CD4-positive, alpha-beta T cell treated with Interleukin-1 beta for 1 hour (primary cell): ENCODE data around the gene SLC45A1.

Experiments
- DNase-seq, 2 donors: peaks; one replicate each; pipeline ENCODE4 v3.0.0-alpha.2; 2020 to 2022

Gene SLC45A1

DNA sequence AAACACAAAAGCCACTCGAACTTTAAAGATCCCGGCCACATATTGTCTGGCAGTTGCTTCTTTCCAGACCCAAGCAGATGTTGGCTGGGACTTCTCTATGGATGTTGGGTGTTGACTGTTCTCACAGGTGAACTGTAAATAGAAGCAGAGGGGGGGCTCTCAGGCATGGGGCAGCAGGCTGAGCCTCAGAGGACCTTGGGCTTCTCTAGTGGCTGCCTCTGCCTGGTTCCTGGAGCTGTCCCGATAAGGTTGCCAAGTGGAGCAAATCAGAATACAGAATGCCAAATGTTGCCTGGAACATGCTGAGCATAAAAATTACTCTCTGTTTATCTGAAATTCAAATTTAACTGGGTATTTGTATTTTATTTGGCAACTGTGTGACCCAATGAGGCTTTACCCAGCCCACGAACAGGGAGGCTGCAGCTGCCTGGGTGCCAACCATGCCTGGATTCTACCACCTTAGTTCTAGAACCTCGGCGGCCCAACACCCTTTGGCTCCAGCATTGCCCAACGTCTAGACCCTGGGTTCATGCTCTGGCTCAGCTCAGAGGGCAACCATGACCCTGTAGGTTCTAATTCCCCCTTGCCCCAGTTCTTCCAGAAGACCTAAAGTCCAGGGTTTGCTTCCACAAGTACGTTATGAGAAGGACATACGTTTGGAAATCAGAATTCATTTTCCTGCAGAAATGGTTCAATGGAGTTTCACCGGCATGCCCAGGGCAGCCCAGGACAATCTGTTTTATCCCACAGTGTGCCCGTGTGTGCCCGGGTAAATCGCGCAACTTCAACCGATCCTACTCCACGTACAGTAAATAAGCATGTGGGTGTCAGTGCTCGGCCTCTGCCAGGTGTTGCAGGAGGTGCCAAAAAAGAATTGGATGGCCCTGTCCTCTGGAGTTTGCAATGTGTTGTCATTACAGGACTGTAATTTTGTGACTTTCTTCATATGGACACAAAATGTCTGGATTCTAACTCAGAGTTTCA lies 5.4 kb upstream of the SLC45A1 start:
- no peak for DNase-seq

DNA sequence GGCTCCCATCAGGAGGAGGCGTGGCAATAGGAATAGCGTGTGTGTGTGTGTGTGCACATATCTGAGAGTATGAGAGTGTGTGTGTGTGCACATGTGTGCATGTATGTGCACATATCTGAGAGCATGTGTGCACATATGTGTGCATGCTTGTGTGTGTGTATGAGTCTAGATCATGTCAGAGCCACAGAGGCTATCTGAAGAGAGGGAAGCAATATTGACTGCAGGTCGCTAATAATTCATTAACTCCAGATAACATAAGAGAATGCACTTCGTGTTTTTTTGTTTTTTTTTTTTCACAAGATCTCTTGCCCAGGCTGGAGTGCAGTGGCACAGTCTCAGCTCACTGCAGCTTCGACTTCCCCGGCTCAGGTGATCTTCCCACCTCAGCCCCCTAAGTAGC lies 4.7 kb upstream of the SLC45A1 start:
- DNase-seq: no peak

DNA sequence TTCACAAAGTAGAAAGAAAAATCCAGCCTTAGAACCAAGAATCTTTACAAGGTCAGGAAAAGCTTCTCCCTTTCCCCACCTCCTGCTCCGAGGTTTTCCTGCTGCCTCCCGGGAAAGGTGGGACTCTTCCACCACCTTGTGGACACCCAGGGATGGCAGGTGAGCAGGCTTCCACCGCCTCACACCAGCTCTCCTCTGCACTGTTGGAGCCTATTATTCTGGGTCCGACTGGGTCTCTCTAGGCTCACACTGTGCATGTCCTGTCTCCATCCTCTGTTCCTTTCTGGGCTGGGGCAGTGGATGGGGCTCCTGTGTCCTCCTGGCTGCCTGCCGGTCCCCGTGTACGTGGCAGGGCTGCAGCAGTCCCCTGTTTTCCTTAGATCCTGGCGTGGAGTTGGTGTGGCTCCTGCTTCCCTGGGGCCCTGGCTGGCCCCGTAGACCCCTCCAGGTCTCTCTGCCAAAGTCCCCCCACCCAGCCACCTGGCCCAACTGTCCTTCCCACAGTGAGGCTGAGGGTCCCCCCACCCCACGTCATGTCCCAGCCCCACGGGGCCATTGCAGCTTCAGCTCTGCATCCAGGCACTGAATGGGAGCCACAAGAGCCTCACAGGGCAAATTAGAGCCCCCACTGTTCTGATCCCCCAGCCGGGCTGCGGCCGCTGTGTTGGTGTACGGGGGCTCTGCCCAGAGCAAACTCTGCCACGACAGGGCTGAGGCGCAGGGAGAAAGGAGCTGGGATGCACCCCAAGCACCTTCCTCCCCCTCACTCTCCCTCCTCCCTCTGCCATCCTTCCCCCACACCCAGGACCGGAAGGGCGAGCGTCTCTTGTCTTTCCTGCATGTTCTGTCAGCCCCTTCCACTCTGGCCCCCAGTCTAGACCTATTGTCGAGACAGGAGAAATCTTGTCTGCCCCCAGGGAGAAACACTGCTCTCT lies 3.3 kb upstream of the SLC45A1 start:
- peak; percentile 38 to 58 for DNase-seq

DNA sequence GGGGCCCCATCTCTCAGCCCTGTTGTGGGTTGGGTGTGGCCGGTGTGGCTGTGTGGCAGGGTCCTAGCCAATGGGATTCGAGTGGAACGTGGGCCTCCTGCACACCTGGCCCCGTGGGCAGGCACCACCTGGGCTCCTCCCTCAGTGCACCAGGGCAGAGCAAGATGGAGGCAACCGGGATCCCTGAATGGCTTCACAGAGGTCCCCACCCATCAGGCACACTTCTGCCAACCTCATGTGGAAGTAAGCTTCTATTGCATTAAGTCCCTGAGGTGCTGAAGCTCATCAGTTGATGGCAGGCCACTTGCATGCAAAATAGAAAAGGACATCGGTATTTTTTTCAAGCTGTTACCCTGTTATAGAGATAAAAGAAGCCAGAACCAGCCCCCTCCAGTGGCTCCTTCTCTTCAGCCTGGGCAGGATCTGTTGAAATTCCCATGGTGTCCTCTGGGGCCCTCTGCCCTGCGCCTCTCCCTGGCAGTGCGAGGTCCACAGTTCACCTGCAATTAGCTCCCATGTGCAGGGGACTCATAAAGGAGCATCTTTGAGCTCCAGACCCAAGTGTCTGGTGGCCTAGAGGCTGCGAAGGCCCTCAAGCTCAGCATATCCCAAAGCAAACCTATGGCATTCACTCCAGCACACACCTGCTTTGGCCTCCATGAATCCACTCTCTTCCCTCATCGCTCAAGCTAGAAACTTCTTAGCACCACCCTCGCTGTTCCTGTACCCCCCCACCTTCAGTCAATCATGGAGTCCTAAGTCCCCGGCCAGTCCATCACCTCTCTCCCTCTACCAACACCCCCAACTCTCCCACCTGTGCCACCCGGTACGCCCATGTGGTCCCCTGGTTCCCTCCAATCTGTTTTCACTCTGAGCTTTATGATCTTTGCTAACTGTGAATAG lies 2.1 kb upstream of the SLC45A1 start:
- no peak for DNase-seq

DNA sequence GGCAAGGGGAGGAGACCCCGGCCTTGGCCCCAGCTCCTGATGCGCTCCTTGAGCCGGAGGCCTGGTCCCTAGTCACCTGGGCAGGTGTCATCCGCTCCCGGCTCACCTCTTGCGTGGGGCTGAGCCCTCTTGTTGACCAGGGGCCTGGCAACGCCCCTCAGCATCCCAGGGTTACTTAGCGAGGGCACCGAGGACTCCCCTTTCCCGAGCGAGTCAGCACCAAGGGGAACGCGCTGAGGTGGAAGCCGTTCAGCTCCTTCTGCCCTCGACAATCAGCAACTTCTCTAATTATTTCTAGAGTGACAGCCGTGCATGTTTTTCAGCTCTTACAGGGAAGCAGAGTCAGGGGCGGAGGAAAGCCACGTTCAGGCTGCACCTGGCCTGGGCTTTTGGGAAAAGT lies 522 bp downstream of the SLC45A1 start:
- DNase-seq: no peak

DNA sequence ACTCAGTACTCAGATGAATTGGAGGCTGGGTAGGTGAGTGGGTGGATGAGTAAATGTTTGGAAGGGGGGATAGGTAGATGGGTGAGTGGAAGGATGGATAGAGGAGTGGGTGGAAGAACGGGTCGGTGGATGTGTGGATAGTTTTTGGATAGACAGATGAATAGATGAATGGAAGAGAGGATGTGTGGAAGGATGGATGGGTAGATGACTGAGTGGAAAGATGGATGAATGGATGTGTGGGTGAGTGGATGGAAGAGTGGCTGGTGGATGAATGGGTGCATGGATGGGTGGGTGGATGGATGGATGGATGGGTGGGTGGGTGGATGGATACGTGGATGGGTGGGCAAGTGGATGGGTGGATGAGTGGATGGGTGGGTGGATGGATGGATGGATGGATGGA lies 3.7 kb downstream of the SLC45A1 start:
- no peak for DNase-seq

DNA sequence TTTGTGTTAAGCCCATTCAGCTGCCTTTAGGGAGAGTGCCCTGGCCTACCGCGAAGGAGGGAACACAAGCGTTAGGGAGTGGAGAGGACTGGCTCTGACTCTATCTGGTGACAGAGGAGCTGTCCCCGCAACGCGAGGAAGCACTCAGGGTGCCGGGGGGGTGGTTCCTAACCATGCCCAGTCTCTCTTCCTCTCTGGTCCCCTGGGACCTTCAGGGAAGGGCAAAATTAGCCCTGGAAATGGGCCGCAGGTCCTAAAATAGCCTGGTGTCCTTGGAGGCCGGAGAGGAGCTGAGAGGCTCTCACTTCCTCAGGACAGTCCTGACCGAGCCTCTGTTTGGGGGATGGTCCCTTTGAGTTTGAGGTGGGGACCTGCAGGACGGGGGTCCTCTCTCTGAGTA lies 5.8 kb downstream of the SLC45A1 start:
- DNase-seq: no peak

DNA sequence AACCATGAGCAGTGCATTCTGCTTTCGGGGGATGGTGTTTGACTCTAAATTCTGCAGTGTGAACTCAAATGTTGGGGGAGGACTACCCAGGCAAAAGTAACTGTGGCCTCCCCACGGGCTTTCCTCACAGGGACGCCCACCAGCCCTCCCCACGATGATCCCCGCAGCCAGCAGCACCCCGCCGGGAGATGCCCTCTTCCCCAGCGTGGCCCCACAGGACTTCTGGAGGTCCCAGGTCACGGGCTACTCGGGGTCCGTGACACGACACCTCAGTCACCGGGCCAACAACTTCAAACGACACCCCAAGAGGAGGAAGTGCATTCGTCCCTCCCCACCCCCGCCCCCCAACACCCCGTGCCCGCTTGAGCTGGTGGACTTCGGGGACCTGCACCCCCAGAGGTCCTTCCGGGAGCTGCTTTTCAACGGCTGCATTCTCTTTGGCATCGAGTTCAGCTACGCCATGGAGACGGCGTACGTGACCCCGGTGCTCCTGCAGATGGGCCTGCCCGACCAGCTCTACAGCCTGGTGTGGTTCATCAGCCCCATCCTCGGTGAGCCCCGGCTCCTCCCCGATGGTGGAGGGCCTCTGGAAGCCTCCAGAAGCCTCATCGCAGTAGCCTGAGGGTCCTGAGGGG lies 6.4 kb downstream of the SLC45A1 start:
- no peak for DNase-seq

DNA sequence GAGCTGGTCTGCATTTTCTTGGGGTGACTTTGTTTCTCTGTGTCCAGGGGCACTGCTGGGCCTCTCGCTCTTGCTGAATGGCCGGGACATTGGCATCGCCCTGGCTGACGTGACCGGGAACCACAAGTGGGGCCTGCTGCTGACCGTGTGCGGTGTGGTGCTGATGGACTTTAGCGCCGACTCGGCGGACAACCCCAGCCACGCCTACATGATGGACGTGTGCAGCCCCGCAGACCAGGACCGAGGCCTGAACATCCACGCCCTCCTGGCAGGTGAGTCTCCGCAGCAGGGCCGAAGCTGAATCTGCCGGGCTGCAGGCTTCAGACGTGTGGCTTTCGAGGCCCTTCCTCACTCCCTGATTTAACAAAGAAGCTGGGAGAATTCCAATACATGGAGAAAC lies 7.9 kb downstream of the SLC45A1 start:
- DNase-seq: no peak

DNA sequence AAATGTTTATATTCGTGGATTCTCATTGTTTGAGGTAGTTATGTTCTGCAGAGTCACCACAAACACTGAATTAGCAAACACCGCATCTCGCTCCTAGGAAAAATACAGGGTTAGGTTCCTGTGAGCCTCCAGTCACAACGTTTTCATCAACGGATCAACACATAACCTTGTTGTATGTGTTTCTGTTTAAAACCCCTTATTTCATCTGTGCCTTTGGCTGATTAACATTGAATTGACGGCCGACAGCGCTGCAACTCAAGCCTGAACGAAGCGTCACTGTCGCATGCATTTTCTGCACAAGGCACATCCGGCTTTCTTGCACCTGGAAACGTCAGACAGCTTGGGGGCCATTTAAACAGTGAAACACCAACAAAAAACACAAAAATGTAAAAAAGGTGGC lies 8.4 kb downstream of the SLC45A1 start:
- DNase-seq: no peak

DNA sequence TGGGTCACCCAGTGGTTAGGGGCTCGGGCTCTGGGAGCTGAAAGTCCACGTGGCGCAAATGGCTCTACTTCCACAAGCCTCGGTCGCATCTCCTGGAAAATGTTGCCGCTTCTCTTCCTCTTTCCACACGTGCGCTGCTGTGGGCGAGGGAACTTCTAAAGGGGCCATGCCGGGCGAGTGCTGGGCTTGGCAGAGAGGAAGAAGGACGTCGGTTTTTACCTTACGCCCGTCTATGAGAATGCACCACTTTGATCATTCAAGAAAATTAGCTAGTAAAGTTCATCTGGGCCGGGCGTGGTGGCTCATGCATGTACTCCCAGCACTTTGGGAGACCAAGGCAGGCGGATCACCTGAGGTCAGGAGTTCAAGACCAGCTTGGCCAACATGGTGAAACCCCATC lies 10.4 kb downstream of the SLC45A1 start:
- DNase-seq: no peak

DNA sequence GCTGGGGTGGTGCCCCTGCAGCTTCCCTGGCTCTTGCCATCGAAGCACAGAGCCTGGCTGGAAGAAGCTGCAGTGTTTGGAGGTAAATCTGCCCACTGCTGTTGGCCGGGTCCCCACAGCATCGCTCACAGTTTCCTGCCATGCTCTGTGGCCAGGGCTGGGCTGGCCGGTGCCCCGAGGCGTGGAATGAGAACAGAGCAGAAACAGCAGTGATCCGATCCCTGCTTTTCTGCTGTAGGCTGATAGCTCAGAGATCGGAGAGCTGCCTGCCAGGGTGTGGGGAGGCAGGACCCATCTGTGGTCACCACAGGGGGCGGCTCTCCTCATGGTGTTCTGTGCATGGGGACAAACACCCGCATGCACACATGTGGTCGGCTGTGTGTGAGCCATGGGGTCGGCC lies 11.5 kb downstream of the SLC45A1 start:
- DNase-seq: no peak

DNA sequence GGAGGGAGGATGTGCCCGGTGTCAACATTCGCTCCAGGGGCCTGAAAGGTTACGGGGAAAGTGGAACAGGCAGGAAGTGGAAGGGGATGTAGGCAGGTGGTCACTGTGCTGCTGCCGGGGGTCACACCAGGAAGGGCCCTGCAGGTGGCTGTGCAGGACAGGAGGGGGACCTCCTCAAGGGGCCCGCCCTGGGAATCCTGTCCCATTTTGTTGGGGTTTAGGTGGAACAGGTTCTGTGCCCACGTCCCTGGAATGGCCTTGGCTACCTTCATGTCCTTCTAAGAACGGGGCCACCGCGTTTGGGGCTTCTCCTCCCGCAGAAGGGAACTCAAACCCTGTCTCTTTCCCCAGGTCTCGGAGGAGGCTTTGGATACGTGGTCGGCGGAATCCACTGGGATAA lies 11.9 kb downstream of the SLC45A1 start:
- no peak for DNase-seq

DNA sequence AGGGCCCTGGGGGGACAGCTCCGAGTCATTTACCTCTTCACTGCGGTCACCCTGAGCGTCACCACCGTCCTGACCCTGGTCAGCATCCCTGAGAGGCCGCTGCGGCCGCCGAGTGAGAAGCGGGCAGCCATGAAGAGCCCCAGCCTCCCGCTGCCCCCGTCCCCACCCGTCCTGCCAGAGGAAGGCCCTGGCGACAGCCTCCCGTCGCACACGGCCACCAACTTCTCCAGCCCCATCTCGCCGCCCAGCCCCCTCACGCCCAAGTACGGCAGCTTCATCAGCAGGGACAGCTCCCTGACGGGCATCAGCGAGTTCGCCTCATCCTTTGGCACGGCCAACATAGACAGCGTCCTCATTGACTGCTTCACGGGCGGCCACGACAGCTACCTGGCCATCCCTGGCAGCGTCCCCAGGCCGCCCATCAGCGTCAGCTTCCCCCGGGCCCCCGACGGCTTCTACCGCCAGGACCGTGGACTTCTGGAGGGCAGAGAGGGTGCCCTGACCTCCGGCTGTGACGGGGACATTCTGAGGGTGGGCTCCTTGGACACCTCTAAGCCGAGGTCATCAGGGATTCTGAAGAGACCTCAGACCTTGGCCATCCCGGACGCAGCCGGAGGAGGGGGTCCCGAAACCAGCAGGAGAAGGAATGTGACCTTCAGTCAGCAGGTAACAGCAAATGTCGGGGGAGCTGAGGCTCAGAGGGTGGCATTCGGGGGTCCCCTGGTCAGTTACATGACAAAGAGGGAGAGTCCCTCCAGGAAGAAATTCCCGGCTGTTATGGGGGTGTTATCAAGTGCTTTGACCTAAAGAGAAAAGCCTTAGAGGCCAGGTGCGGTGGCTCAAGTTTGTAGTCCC lies 12.6 kb downstream of the SLC45A1 start:
- DNase-seq: no peak

DNA sequence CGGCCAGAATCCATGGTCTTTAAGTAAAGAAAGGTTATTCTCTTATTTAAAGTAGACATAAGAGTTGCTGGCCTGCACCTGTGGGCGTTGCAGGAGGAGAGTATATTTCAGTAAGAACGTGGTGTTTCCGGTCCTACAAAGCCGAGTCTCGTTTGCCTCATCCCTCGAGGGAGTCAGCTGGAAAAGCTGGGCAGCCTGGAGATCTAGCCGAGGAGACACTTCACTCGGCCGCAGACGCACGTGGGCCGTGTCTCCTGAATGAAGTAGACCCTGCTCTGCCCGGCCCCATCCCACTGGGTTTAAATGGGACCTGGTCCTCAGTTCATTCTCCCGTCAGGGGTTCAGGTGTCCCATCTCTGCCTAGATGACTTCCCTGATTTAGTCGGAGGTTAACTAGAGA lies 14.9 kb downstream of the SLC45A1 start:
- DNase-seq: no peak

DNA sequence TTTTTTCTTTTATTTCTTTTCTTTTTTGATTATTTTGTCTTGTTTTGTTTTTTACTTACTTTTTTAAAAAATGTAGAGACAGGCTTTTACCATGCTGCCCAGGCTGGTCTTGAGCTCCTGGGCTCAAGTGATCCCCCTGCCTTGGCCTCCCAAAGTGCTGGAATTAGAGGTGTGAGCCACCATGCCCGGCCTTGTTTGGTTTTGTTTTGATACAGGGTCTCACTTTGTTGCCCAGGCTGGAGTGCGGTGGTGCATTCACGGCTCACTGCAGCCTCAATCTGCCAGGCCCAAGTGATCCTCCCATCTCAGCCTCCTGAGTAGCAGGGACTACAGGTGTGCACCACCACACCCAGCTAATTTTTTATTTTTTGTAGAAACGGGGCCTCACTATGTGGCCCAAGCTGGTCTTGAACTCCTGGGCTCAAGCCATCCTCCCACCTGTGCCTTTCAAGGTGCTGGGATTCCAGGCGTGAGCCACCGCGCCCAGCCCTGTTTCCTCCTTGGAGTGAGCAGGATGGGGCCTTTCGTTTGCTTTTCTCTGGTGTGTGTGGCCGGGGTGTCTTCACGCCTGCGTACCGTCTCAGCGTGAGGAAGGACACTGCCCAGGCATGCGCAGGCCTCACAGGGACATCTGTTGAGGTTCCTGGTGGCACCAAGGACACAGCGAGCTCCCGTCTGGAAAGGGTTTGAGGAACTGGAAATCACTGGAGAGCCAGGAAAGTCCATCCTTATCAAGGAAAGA lies 15.5 kb downstream of the SLC45A1 start:
- DNase-seq: no peak

DNA sequence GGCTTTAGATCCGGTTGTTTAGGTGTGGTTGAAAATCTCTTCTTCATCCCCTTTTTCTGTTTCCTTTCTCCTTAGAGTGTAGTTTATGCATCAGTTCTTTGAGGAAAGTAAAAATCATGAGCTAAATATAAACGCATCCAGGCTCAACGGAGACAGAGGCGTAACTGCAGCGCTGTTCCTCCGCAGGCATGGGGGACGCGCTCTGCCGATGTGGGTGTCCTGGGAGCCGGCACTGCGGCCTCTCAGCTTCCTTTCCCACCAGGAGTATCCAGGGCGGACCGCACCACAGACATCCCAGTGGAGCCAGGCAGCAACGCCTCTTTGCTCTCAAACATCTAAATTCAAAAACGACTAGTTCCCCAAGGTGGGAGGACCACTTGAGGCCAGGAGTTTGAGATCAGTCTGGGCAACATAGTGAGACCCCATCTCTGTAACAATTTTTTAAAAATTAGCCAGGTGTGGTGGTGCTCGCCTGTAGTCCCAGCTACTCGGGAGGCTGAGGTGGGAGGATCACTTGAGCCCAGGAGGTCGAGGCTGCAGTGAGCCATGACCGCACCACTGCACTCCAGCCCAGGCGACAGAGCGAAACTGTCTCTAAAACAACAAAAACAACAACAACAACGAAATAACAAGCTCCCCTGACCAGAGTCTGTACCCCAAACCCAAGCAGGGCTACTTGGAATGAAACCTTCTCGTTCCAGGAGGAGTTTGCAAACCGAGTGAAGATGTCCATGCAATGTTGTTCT lies 16.4 kb downstream of the SLC45A1 start:
- DNase-seq: no peak

DNA sequence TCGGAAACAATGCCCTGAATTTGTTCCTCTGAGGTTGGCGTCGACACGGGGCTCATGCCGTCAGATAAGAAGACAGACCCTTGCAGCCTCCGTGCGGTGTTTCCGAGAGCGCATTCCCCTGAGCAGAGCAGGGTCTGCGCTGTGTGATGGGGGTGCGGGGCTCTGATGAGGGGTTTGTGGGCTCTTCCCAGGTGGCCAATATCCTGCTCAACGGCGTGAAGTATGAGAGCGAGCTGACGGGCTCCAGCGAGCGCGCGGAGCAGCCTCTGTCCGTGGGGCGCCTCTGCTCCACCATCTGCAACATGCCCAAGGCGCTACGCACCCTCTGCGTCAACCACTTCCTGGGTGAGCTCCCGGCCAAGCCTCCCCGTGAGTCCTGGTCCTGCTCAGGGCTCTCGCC lies 17.3 kb downstream of the SLC45A1 start:
- DNase-seq: no peak

DNA sequence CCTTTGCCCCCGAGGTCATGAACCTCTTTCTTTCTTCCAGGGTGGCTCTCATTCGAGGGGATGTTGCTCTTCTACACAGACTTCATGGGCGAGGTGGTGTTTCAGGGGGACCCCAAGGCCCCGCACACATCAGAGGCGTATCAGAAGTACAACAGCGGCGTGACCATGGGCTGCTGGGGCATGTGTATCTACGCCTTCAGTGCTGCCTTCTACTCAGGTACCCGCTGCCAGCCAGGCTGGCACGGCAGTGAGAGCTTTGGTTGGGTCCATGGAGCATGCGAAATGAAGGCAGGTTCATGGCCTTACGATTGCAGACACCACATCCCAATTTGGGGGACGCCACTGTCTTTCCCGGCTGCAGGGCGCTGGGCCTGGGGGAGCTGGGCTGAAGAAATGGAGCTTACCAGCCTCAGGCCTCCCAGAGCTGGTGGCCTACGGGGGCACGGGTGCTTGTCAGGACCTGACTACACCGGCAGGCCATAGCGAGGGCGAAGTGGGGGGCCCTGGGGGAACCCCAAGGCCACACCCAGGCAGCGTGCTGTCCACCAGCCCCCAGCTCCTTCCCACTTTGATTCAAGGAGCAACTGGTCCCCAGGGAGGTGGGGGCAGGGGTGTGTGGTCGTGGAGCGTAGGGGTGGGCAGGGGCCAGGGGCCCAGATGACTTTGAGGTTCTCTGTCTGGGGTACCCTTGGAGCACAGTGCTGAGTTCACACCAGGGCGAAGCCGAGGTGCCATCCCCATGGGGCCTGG lies 20.0 kb downstream of the SLC45A1 start:
- no peak for DNase-seq
